Measurements from ENCODE around the gene HIPK3.

The HIPK3 gene

GRCh38 chr11:33387581-33387980, 130.4 kb downstream of the HIPK3 start:
- peaks cover 12% of the 10 kb centered on the region for H3K4me1 ChIP-seq (ENCODE audit: low read depth, poor library complexity, severe bottlenecking)
- H3K4me2 ChIP-seq = no peak overlapping the region
- H3K79me2 ChIP-seq (ENCODE audit: insufficient read depth, low read depth) = no peaks in the 10 kb centered on the region
- H3K36me3 ChIP-seq (ENCODE audit: insufficient read depth) = no peaks in the 10 kb centered on the region
- H3K27me3 ChIP-seq (ENCODE audit: insufficient read depth, low read depth) = no peaks in the 10 kb centered on the region
- no peak overlapping the region for H3K4me3 ChIP-seq (IDR thresholded peaks at IDR 0.05; ENCODE audit: insufficient read depth, low read depth, low read length)
- H3K27ac ChIP-seq = no peak overlapping the region
- no peak for TF ChIP-seq CTCF (conservative IDR thresholded peaks at IDR 0.05; ENCODE audit: low read depth, low read length)
- no peak overlapping the region for H2AFZ ChIP-seq (ENCODE audit: low read depth)
- H4K20me1 ChIP-seq (ENCODE audit: insufficient read depth) = no peaks in the 10 kb centered on the region
- no peak overlapping the region for H3K9ac ChIP-seq

- H3K4me1 ChIP-seq (ENCODE audit: low read depth, poor library complexity, severe bottlenecking) = peaks cover 8% of the 10 kb centered on the region
- H3K4me3 ChIP-seq (IDR thresholded peaks at IDR 0.05; ENCODE audit: insufficient read depth, low read depth, low read length) = no peak overlapping the region
- no peaks in the 10 kb centered on the region for H3K36me3 ChIP-seq (ENCODE audit: insufficient read depth)
- no peaks in the 10 kb centered on the region for H4K20me1 ChIP-seq (ENCODE audit: insufficient read depth)
- no peak overlapping the region for H3K4me2 ChIP-seq
- H2AFZ ChIP-seq (ENCODE audit: low read depth) = no peak overlapping the region
- TF ChIP-seq CTCF (conservative IDR thresholded peaks at IDR 0.05; ENCODE audit: low read depth, low read length) = no peak
- H3K27me3 ChIP-seq (ENCODE audit: insufficient read depth, low read depth) = no peaks in the 10 kb centered on the region
- H3K9ac ChIP-seq = no peak overlapping the region
- no peak overlapping the region for H3K27ac ChIP-seq
- H3K79me2 ChIP-seq (ENCODE audit: insufficient read depth, low read depth) = no peaks in the 10 kb centered on the region
Measured at GRCh38 chr11:33387996-33388395, 130.8 kb downstream of the HIPK3 start.

GRCh38 chr11:33388793-33389525, 131.8 kb downstream of the HIPK3 start:
- Histone ChIP-seq H3K79me2 (ENCODE audit: insufficient read depth, low read depth) (no peaks in the 10 kb centered on the region), H3K27ac (no peak overlapping the region), H3K27me3 (ENCODE audit: insufficient read depth, low read depth) (no peaks in the 10 kb centered on the region), H4K20me1 (ENCODE audit: insufficient read depth) (no peaks in the 10 kb centered on the region), H3K4me2 (no peak overlapping the region), H3K9ac (no peak overlapping the region), H3K4me3 (IDR thresholded peaks at IDR 0.05; ENCODE audit: insufficient read depth, low read depth, low read length) (no peak overlapping the region), H2AFZ (ENCODE audit: low read depth) (no peak overlapping the region), H3K36me3 (ENCODE audit: insufficient read depth) (no peaks in the 10 kb centered on the region), H3K4me1 (ENCODE audit: low read depth, poor library complexity, severe bottlenecking) (no peaks in the 10 kb centered on the region)
- no peak for TF ChIP-seq CTCF (conservative IDR thresholded peaks at IDR 0.05; ENCODE audit: low read depth, low read length)

GRCh38 chr11:33389635-33390034, 132.5 kb downstream of the HIPK3 start:
- Histone ChIP-seq H2AFZ (ENCODE audit: low read depth) (no peak overlapping the region), H3K9ac (no peak overlapping the region), H3K4me2 (no peak overlapping the region), H3K36me3 (ENCODE audit: insufficient read depth) (no peaks in the 10 kb centered on the region), H3K79me2 (ENCODE audit: insufficient read depth, low read depth) (no peaks in the 10 kb centered on the region), H3K27me3 (ENCODE audit: insufficient read depth, low read depth) (no peaks in the 10 kb centered on the region), H3K4me1 (ENCODE audit: low read depth, poor library complexity, severe bottlenecking) (no peaks in the 10 kb centered on the region), H3K4me3 (IDR thresholded peaks at IDR 0.05; ENCODE audit: insufficient read depth, low read depth, low read length) (no peak overlapping the region), H4K20me1 (ENCODE audit: insufficient read depth) (no peaks in the 10 kb centered on the region), H3K27ac (no peak overlapping the region)
- TF ChIP-seq CTCF (conservative IDR thresholded peaks at IDR 0.05; ENCODE audit: low read depth, low read length) = no peak
